Endothelial cell of umbilical vein (primary cell): ENCODE data around the gene NEB. TPM values are rescaled to one million over a fixed set of nuclear protein-coding genes. Genes with fewer than 3 reads are reported as not detected.

Experiments
- Bru-seq: library from RNA; stranded (reverse); fragments of 400-500 nt; gene quantifications from one replicate; lab custom pipeline; 2021; lab: Mats Ljungman, UMichigan
- BruChase-seq, 2 experiments: library from RNA; stranded (reverse); fragments of 400-500 nt; gene quantifications; one replicate each; lab custom pipeline; 2021; lab: Mats Ljungman, UMichigan
- BruUV-seq: library from RNA; stranded (reverse); fragments of 400-500 nt; replicated peaks from 2 replicates; lab custom pipeline; 2021; lab: Mats Ljungman, UMichigan
- CTCF ChIA-PET: fragments of 300-600, 350-600 bp; sonication (Branson Sonifier 250); formaldehyde crosslinking; loops from one replicate; lab custom pipeline; 2021; ENCODE audit warnings: antibody characterized with exemption, inconsistent platforms; lab: Charles Lee
- POLR2A ChIA-PET: fragments of 300-600, 350-600 bp; sonication (Branson Sonifier 250); formaldehyde crosslinking; loops from one replicate; lab custom pipeline; 2021; ENCODE audit warnings: antibody characterized with exemption, inconsistent platforms; lab: Charles Lee
- DNase-seq: peaks from one replicate; pipeline ENCODE4 v3.0.0-alpha.2; 2011; ENCODE audit warnings: low read depth, low spot score
- FAIRE-seq: peaks from 2 replicates; lab custom pipeline; 2011; peaks lifted over from hg19 to GRCh38; lab: Jason Lieb, UNC
- H2AFZ ChIP-seq: 2 replicates; pipeline ENCODE4 v1.6.0; 2012; ENCODE audit warnings: low read depth, low read length, control low read depth, inconsistent platforms
- H3K27ac ChIP-seq: 2 replicates; pipeline ENCODE4 v1.5.1; 2011; ENCODE audit warnings: low read depth, mild to moderate bottlenecking, control low read depth, low read length, moderate library complexity; ENCODE audit not compliant: insufficient read depth
- H3K27me3 ChIP-seq, 2 experiments: 2 replicates each; pipeline versions ENCODE4 v1.6.0 to v1.6.1; 2011; ENCODE audit warnings: low read length in 2 of 2, mixed read lengths in 1 of 2; ENCODE audit not compliant: control insufficient read depth in 2 of 2, insufficient read depth in 2 of 2
- H3K36me3 ChIP-seq, 2 experiments: 2 replicates in 1 of 2; 3 replicates in 1 of 2; pipeline ENCODE4 v1.5.1; 2011; ENCODE audit warnings: low read length in 2 of 2, mild to moderate bottlenecking in 1 of 2, moderate library complexity in 1 of 2; ENCODE audit not compliant: control insufficient read depth in 2 of 2, insufficient read depth in 2 of 2; ENCODE audit errors: extremely low read depth in 1 of 2
- H3K4me1 ChIP-seq: 3 replicates; pipeline ENCODE4 v1.5.1; 2011; ENCODE audit warnings: mild to moderate bottlenecking, low read length; ENCODE audit not compliant: control insufficient read depth, insufficient read depth; ENCODE audit errors: extremely low read depth
- H3K4me2 ChIP-seq: 2 replicates; pipeline ENCODE4 v1.6.1; 2011; ENCODE audit warnings: low read length, control low read depth, mixed read lengths; ENCODE audit not compliant: insufficient read depth
- H3K4me3 ChIP-seq, 3 experiments: fragments of 200-600 bp in 1 of 3; sonication (generic), shearing (Covaris generic) in 1 of 3; replicated peaks in 1 of 3; 2 replicates each; pipeline ENCODE4 v1.5.1; 2011 to 2016; ENCODE audit warnings: control low read depth in 3 of 3, low read length in 3 of 3, mild to moderate bottlenecking in 2 of 3, inconsistent platforms in 1 of 3, low read depth in 1 of 3, moderate library complexity in 1 of 3; ENCODE audit not compliant: insufficient read depth in 1 of 3
- H3K79me2 ChIP-seq: 2 replicates; pipeline ENCODE4 v1.6.0; 2012; ENCODE audit warnings: low read length, inconsistent platforms; ENCODE audit not compliant: control insufficient read depth, insufficient read depth
- H3K9ac ChIP-seq: replicated peaks from 2 replicates; pipeline ENCODE3; 2011; ENCODE audit warnings: low read length, control low read depth; ENCODE audit not compliant: insufficient read depth; ENCODE audit errors: extremely low read depth
- H3K9me1 ChIP-seq: replicated peaks from 3 replicates; pipeline ENCODE4 v1.6.0; 2011; ENCODE audit warnings: mild to moderate bottlenecking, low read length; ENCODE audit not compliant: control insufficient read depth, insufficient read depth; ENCODE audit errors: extremely low read depth
- H3K9me3 ChIP-seq: replicated peaks from 2 replicates; pipeline ENCODE4 v1.5.1; 2012; ENCODE audit warnings: low read length, inconsistent platforms; ENCODE audit not compliant: control insufficient read depth, insufficient read depth
- H4K20me1 ChIP-seq: replicated peaks from 2 replicates; pipeline ENCODE3; 2011; ENCODE audit warnings: mild to moderate bottlenecking, low read length; ENCODE audit not compliant: control insufficient read depth, insufficient read depth; ENCODE audit errors: extremely low read depth
- EZH2 ChIP-seq: IDR thresholded peaks from 2 replicates; pipeline ENCODE4 v1.6.1; 2012; ENCODE audit warnings: borderline replicate concordance, low read depth, mild to moderate bottlenecking, moderate library complexity, low read length, inconsistent platforms; ENCODE audit not compliant: severe bottlenecking
- FOS ChIP-seq: IDR thresholded peaks from 2 replicates; pipeline ENCODE4 v1.6.1; 2011; ENCODE audit warnings: mild to moderate bottlenecking, low read length, moderate library complexity, borderline replicate concordance; ENCODE audit not compliant: insufficient read depth
- GATA2 ChIP-seq: IDR thresholded peaks from 2 replicates; pipeline ENCODE4 v1.7.0; 2011; ENCODE audit warnings: low read depth, mild to moderate bottlenecking, moderate library complexity, mixed read lengths, low read length; ENCODE audit not compliant: insufficient read length, insufficient read depth
- POLR2A ChIP-seq: IDR thresholded peaks from 2 replicates; pipeline ENCODE4 v1.6.1; 2012; ENCODE audit warnings: low read depth, mild to moderate bottlenecking, control low read depth, low read length
- POLR2AphosphoS5 ChIP-seq: IDR thresholded peaks from 2 replicates; pipeline ENCODE4 v1.6.1; 2012; ENCODE audit warnings: low read depth, mild to moderate bottlenecking, control low read depth, low read length, moderate library complexity; ENCODE audit not compliant: insufficient read depth
- dilution Hi-C: fragments of 300-500 bp; cut with MboI; formaldehyde crosslinking; loops from one replicate; pipeline ENCODE4 v1.15.0; 2019; ENCODE audit warnings: low sequenced_read_pairs; ENCODE audit not compliant: extremely low pct_ligation_motif_present
- intact Hi-C: fragments of 100-400 bp; cut with micrococcal nuclease; formaldehyde crosslinking; loops from one replicate; pipeline ENCODE4 v1.10.0; 2022
- long read RNA-seq: library from polyadenylated mRNA; stranded (forward); transcript quantifications from one replicate; pipeline ENCODE4 v2.0.0, GENCODE V29; 2021
- polyA minus RNA-seq, 3 experiments: library from RNA; depleted of rRNA, polyadenylated mRNA; stranded (reverse); fragments of >200 nt; gene quantifications; 1 replicate in 1 of 3; 2 replicates in 2 of 3; pipeline ENCODE4 v1.2.3, GENCODE V29; 2011
- polyA plus RNA-seq, 4 experiments: library from polyadenylated mRNA; depleted of rRNA in 3 of 4; stranded (reverse) in 3 of 4; unstranded in 1 of 4; fragments of >200 nt; gene quantifications; 2 replicates each; pipeline versions ENCODE4 v1.2.1 to v1.2.3, GENCODE V29; 2011 to 2012; ENCODE audit warnings: missing spikeins in 1 of 4
- total RNA-seq: library from RNA; stranded (reverse); gene quantifications from 2 replicates; pipeline ENCODE4 v1.2.3, GENCODE V29; 2021
- TF ChIP-seq, protein P1 (sequence below), 2 donors: IDR thresholded peaks; 1 replicate in 1 of 2; 2 replicates in 1 of 2; pipeline ENCODE4 v1.5.1; 2011; ENCODE audit warnings: low read length in 2 of 2, mild to moderate bottlenecking in 2 of 2, moderate library complexity in 2 of 2, control low read depth in 1 of 2, inconsistent platforms in 1 of 2, low read depth in 1 of 2; ENCODE audit not compliant: insufficient read depth in 1 of 2; ENCODE audit errors: extremely low read depth in 1 of 2
- TF ChIP-seq, protein P2 (sequence below): IDR thresholded peaks from 2 replicates; pipeline ENCODE4 v1.6.1; 2011; ENCODE audit not compliant: insufficient read depth, insufficient read length

NEB gene, protein sequence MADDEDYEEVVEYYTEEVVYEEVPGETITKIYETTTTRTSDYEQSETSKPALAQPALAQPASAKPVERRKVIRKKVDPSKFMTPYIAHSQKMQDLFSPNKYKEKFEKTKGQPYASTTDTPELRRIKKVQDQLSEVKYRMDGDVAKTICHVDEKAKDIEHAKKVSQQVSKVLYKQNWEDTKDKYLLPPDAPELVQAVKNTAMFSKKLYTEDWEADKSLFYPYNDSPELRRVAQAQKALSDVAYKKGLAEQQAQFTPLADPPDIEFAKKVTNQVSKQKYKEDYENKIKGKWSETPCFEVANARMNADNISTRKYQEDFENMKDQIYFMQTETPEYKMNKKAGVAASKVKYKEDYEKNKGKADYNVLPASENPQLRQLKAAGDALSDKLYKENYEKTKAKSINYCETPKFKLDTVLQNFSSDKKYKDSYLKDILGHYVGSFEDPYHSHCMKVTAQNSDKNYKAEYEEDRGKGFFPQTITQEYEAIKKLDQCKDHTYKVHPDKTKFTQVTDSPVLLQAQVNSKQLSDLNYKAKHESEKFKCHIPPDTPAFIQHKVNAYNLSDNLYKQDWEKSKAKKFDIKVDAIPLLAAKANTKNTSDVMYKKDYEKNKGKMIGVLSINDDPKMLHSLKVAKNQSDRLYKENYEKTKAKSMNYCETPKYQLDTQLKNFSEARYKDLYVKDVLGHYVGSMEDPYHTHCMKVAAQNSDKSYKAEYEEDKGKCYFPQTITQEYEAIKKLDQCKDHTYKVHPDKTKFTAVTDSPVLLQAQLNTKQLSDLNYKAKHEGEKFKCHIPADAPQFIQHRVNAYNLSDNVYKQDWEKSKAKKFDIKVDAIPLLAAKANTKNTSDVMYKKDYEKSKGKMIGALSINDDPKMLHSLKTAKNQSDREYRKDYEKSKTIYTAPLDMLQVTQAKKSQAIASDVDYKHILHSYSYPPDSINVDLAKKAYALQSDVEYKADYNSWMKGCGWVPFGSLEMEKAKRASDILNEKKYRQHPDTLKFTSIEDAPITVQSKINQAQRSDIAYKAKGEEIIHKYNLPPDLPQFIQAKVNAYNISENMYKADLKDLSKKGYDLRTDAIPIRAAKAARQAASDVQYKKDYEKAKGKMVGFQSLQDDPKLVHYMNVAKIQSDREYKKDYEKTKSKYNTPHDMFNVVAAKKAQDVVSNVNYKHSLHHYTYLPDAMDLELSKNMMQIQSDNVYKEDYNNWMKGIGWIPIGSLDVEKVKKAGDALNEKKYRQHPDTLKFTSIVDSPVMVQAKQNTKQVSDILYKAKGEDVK (N-terminal part only)
- 1.8 and 3.6 TPM in 2 replicates for total RNA-seq
- polyA plus RNA-seq, result 0.84 and 0.94 TPM in 2 replicates
- 0.90 TPM in 2 replicates for polyA plus RNA-seq (2011; cell fraction: cytosol; rRNA removed)
- polyA plus RNA-seq (2011; cell fraction: nucleus; rRNA removed), result 5.4 and 5.6 TPM in 2 replicates
- 1.6 and 2.3 TPM in 2 replicates for polyA plus RNA-seq (2012)
- 2.5 and 3.0 TPM in 2 replicates for polyA minus RNA-seq
- polyA minus RNA-seq (2011; cell fraction: cytosol; rRNA and poly(A)+ RNA removed), result not detected
- polyA minus RNA-seq (2011; cell fraction: nucleus; rRNA and poly(A)+ RNA removed), result 7.2 and 7.5 TPM in 2 replicates
- percentile 27 among the genes with signal in this experiment for Bru-seq, nascent RNA
- BruChase-seq, experiment 1, labeled RNA remaining after a 6-hour chase, result percentile 35 among the genes with signal in this experiment
- BruChase-seq, experiment 2, labeled RNA remaining after a 2-hour chase, result percentile 22 among the genes with signal in this experiment
- long read RNA-seq, result 0 reads

DNA sequence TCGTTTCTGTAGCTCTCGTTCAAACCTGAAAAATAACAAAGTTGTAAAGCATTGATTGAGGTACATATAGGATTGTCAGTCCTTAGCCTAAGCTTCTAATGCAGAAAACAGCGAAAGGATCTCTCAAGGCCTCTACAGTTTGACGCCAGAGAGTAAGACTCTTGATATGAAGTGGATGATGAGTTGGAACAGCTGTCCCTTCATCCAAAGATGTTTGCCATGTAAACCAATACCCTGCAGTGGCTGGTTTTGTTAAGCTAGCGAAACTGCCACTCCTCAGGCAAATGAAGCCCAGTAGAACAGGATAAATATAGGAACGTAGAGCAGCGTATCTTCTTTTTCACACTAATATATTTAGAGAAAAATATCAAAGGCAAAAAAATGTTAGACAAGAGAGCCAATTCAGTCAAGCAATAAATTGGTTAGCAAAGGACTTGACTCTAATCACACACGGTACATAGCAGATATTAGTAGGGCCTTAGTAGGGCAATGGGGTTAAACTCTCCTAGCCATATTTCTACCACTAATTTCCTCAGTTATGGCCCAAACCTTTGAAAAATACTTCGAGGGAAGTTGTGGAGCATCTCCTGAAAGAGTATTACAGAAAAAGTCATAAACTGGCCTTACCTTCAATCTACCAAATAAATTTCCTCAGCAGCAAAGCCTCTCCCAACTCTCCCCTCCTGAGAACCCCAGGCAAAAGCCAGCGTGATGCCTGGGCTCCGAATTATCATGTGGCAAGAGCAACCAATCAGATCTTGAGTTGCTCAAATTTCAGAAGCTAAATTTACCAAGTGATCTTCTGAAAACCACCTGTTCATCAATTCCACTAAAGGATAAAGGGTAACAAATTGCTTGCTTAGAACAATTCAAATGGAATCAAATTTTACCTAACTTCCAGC is at the start of gene NEB:
Gene NEB (minus strand): TSS at position 706 of the 902 bp plus-strand sequence. CDS start 1,320 bp downstream, outside the sequence.
- Histone ChIP-seq H3K4me3 (no peak within 1 kb of the TSS), H3K4me2 (no peak within 1 kb of the TSS), H4K20me1 (no peaks in the 10 kb centered on the region), H3K27me3 (peaks cover 0 to 5% of the 10 kb centered on the region in 2 experiments), H3K36me3 (no peaks in the 10 kb centered on the region), H3K9ac (no peak within 1 kb of the TSS), H3K27ac (no peak within 1 kb of the TSS), H3K9me1 (no peaks in the 10 kb centered on the region), H3K9me3 (no peaks in the 10 kb centered on the region), H3K79me2 (no peaks in the 10 kb centered on the region), H3K4me1 (no peaks in the 10 kb centered on the region), H2AFZ (no peak within 1 kb of the TSS)
- no TSS peak for BruUV-seq
- FAIRE-seq (no peak), DNase-seq (no peak)
- intact Hi-C loops, result no loop called here
- ChIA-PET POLR2A (no interaction called here), CTCF (interaction anchor here (1.1 kb wide), 2 partner anchors 18 to 50 kb away, joined by 3 read pairs; no protein-coding TSS in a partner anchor)
- dilution Hi-C loops, result no loop called here
- TF ChIP-seq POLR2A, result no peak
- TF ChIP-seq, protein P1, sequence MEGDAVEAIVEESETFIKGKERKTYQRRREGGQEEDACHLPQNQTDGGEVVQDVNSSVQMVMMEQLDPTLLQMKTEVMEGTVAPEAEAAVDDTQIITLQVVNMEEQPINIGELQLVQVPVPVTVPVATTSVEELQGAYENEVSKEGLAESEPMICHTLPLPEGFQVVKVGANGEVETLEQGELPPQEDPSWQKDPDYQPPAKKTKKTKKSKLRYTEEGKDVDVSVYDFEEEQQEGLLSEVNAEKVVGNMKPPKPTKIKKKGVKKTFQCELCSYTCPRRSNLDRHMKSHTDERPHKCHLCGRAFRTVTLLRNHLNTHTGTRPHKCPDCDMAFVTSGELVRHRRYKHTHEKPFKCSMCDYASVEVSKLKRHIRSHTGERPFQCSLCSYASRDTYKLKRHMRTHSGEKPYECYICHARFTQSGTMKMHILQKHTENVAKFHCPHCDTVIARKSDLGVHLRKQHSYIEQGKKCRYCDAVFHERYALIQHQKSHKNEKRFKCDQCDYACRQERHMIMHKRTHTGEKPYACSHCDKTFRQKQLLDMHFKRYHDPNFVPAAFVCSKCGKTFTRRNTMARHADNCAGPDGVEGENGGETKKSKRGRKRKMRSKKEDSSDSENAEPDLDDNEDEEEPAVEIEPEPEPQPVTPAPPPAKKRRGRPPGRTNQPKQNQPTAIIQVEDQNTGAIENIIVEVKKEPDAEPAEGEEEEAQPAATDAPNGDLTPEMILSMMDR (IDR thresholded peaks at IDR 0.05; ENCODE audit: extremely low read depth in 1 of 2, insufficient read depth in 1 of 2, low read depth in 1 of 2, low read length in 2 of 2), result no peak
- TF ChIP-seq, protein P2, sequence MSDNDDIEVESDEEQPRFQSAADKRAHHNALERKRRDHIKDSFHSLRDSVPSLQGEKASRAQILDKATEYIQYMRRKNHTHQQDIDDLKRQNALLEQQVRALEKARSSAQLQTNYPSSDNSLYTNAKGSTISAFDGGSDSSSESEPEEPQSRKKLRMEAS, result no peak
- no peak for TF ChIP-seq GATA2
- no peak for TF ChIP-seq EZH2
- no peak for TF ChIP-seq FOS
- no peak for TF ChIP-seq POLR2AphosphoS5
